Ishikawa (cell line): Measurements from ENCODE around the gene CDC42BPB.

Experiments
- CEBPB ChIP-seq: IDR thresholded peaks from 2 replicates; pipeline ENCODE4 v1.6.1; 2012
- CREB1 ChIP-seq: IDR thresholded peaks from 2 replicates; pipeline ENCODE4 v1.6.1; 2012; ENCODE audit warnings: low read depth
- EGR1 ChIP-seq: IDR thresholded peaks from 2 replicates; pipeline ENCODE4 v1.6.1; 2012
- EP300 ChIP-seq: IDR thresholded peaks from 2 replicates; pipeline ENCODE4 v1.6.1; 2012; ENCODE audit warnings: borderline replicate concordance
- FOXM1 ChIP-seq: IDR thresholded peaks from 2 replicates; pipeline ENCODE4 v1.6.1; 2012; ENCODE audit warnings: low read depth, borderline replicate concordance
- NFIC ChIP-seq: IDR thresholded peaks from 2 replicates; pipeline ENCODE4 v1.6.1; 2012
- RAD21 ChIP-seq: IDR thresholded peaks from 2 replicates; pipeline ENCODE4 v1.6.1; 2012; ENCODE audit warnings: low read depth
- TAF1 ChIP-seq: IDR thresholded peaks from 2 replicates; pipeline ENCODE4 v1.6.1; 2012; ENCODE audit warnings: low read depth, mild to moderate bottlenecking
- TCF12 ChIP-seq: IDR thresholded peaks from 2 replicates; pipeline ENCODE4 v1.6.1; 2012; ENCODE audit warnings: low read depth
- TEAD4 ChIP-seq: IDR thresholded peaks from 2 replicates; pipeline ENCODE4 v1.6.1; 2012
- YY1 ChIP-seq: IDR thresholded peaks from 2 replicates; pipeline ENCODE4 v1.6.1; 2012; ENCODE audit warnings: low read depth
- ZBTB7A ChIP-seq: IDR thresholded peaks from 2 replicates; pipeline ENCODE4 v1.6.1; 2012; ENCODE audit warnings: low read depth
- TF ChIP-seq, protein P1 (sequence below): IDR thresholded peaks from 2 replicates; pipeline ENCODE4 v1.6.1; 2012
- TF ChIP-seq, protein P2 (sequence below): IDR thresholded peaks from 2 replicates; pipeline ENCODE4 v1.6.1; 2012
- TF ChIP-seq, protein P3 (sequence below): IDR thresholded peaks from 2 replicates; pipeline ENCODE4 v1.6.1; 2012; ENCODE audit warnings: low read depth, mild to moderate bottlenecking

CDC42BPB gene

DNA sequence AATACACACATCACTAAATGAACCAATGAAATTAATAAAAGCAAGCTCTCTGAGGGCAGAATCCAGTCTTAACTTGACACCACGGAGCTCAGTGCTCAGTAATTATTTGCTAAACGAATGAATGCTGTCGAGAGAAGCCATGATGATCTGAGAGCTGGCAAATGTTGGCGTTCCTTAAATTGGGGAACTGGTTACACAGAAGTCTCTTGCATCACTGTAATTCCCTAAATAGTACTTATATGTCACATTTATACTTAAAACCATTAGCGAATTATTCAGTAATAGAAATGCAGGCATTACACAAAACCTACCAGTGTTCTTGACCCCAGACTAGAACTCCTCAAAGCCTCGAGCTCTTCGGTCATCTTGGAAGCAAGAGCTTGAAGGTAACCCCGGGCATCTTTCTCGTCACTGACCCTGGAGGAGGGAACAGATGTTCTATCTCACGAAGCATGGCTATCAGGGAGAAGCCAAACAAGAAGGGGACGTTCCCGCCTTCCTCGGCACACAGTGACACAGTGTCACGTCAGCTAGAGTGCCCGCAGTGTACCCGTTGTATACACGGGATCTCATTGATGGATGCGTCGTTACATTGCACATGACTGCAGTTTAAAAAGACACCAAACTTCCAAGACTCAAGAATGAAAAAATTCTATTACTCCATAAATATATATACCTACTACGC lies 91.2 kb downstream of the CDC42BPB start:
- TF ChIP-seq NFIC (no peak), YY1 (no peak), EP300 (no peak), TAF1 (no peak)
- TF ChIP-seq, protein P1, sequence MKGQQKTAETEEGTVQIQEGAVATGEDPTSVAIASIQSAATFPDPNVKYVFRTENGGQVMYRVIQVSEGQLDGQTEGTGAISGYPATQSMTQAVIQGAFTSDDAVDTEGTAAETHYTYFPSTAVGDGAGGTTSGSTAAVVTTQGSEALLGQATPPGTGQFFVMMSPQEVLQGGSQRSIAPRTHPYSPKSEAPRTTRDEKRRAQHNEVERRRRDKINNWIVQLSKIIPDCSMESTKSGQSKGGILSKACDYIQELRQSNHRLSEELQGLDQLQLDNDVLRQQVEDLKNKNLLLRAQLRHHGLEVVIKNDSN, result no peak

DNA sequence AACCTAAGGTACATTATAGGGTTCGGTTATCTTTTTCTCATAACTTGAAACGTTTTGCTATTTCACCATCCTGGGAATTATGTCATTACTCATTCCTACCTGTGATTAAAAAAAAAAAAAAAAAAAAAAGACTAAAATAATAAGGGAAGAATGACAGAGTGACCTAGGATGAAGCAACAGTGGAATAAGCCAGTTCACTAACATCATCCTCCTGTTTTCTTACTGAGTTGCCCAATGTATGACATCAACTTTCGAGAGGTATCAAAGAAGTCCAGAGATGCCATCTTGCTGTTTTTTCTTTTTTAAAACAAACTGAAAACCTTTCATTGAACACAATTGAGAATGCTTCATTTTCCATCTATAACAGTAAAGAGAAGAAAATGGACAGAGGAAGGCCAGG lies 92.1 kb downstream of the CDC42BPB start:
- no peak for TF ChIP-seq ZBTB7A
- TF ChIP-seq EP300, result no peak
- TF ChIP-seq, protein P2, sequence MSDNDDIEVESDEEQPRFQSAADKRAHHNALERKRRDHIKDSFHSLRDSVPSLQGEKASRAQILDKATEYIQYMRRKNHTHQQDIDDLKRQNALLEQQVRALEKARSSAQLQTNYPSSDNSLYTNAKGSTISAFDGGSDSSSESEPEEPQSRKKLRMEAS, result no peak
- TF ChIP-seq, protein P3, sequence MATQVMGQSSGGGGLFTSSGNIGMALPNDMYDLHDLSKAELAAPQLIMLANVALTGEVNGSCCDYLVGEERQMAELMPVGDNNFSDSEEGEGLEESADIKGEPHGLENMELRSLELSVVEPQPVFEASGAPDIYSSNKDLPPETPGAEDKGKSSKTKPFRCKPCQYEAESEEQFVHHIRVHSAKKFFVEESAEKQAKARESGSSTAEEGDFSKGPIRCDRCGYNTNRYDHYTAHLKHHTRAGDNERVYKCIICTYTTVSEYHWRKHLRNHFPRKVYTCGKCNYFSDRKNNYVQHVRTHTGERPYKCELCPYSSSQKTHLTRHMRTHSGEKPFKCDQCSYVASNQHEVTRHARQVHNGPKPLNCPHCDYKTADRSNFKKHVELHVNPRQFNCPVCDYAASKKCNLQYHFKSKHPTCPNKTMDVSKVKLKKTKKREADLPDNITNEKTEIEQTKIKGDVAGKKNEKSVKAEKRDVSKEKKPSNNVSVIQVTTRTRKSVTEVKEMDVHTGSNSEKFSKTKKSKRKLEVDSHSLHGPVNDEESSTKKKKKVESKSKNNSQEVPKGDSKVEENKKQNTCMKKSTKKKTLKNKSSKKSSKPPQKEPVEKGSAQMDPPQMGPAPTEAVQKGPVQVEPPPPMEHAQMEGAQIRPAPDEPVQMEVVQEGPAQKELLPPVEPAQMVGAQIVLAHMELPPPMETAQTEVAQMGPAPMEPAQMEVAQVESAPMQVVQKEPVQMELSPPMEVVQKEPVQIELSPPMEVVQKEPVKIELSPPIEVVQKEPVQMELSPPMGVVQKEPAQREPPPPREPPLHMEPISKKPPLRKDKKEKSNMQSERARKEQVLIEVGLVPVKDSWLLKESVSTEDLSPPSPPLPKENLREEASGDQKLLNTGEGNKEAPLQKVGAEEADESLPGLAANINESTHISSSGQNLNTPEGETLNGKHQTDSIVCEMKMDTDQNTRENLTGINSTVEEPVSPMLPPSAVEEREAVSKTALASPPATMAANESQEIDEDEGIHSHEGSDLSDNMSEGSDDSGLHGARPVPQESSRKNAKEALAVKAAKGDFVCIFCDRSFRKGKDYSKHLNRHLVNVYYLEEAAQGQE, result no peak
- no peak for TF ChIP-seq TAF1
- no peak for TF ChIP-seq NFIC
- TF ChIP-seq CEBPB, result no peak

DNA sequence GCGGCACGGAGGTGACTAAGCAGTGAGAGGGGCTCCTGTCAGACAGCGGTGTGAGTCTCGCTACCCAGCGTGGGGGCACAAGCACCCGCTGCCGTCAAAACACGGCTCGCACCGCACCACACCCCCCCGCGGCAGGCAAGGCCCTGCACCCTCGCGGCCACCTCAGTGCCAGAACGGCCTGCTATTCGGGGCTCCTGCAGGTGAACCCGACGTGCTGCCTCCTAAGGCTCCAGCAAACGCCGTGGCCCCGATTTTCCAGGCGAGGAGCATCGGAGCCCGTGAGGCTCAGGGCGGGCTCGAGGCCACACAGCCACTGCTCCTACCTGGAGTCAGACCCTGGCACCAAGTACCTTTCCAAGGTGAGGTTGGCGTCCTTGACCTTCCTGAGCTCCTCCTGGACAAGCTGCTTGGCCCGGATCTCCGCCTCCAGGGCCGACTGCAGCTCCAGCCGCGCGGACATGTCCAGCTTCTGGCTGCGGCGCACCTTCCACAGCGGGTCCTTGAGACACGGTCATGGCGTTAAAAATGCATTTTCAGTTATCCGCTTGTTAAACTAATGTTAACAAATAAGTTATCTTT lies 93.1 kb downstream of the CDC42BPB start:
- TF ChIP-seq TEAD4 (no peak), FOXM1 (no peak), TAF1 (no peak), TCF12 (no peak), EP300 (no peak), CREB1 (no peak), RAD21 (no peak), EGR1 (no peak), NFIC (no peak)
- TF ChIP-seq, protein P1, result no peak
- TF ChIP-seq, protein P2, result no peak

DNA sequence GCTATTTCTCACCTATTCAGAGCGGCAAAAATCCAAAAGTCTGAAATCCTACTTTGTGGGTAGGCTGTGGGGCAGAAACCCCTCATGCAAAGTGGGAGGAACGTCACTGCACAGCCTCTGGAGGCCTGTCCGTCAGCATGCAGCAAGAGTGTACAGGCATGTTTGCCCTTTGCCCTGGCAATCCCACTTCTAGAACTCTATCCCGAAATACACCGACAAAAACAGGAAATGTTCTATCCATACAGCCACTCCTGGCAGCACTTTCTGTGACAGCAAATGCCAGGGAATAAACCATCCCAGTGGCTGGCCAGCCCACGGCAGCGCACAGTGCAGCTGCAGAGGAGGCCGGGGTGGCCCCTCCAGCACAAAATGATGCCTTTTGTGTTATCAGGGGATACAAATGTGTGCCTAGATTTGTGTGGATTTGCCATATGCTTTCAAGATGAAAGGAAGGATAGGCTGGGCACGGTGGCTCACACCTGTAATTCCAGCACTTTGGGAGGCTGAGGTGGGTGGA lies 95.2 kb downstream of the CDC42BPB start:
- TF ChIP-seq TCF12 (no peak), EGR1 (no peak), CREB1 (no peak), YY1 (no peak), TEAD4 (no peak), FOXM1 (no peak), ZBTB7A (no peak), TAF1 (no peak), RAD21 (no peak), CEBPB (no peak), EP300 (no peak), NFIC (no peak)
- TF ChIP-seq, protein P3, result no peak
- TF ChIP-seq, protein P2, result no peak
- TF ChIP-seq, protein P1, result no peak

DNA sequence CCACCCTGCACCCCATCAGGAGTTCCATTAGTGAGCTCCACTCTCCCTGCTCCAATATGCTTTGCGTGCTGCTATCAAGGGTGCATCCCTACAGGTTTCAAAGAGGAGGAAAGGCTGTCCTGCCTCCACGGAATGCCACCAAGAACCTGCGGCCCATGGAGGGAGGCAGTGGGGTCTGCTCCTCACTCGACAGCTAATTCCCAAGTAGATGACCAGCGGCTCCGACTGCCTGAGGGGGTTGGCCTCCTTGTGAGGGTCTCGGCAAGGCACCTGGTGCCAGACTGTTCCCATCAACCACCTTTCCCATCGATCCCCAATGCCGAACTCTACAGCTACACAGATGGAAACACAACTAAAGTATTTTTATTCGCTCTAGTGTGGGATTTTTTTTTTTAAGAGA lies 98.9 kb downstream of the CDC42BPB start:
- TF ChIP-seq, protein P3, result no peak
- TF ChIP-seq CEBPB (no peak), EGR1 (no peak), CREB1 (no peak), TAF1 (no peak), RAD21 (no peak), TEAD4 (no peak), TCF12 (no peak), NFIC (no peak), EP300 (no peak), YY1 (no peak), FOXM1 (no peak), ZBTB7A (no peak)
- TF ChIP-seq, protein P1, result no peak
- TF ChIP-seq, protein P2, result no peak
